Measurements from ENCODE around the gene DOCK8. TPM values are rescaled to one million over a fixed set of nuclear protein-coding genes. Genes with fewer than 3 reads are reported as not detected.
A peak's percentile ranks its signal among the peaks of the same experiment; 100 is the strongest.

Gene DOCK8
- total and polyA plus RNA-seq, 10 donors, result 34.3 to 275 (median 184) TPM

- no peak for DNase-seq
- H3K9me3 ChIP-seq, result no peaks in the 10 kb centered on the region
- H3K27me3 ChIP-seq (replicated peaks in 1 of 7), result no peaks in the 10 kb centered on the region
- H3K36me3 ChIP-seq, result peaks cover 4 to 100% (median 84%) of the 10 kb centered on the region in 6 donors
- no peak overlapping the region for H3K4me3 ChIP-seq
- no peaks in the 10 kb centered on the region for H3K4me1 ChIP-seq
- WGBS, 5 donors, result 55 to 81% (median 62%) methylated on average over 3 of the region's 3 CpGs
- H3K27ac ChIP-seq, result no peak overlapping the region
- TF ChIP-seq POLR2AphosphoS5 (IDR thresholded peaks at IDR 0.05) (no peak), POLR2A (IDR thresholded peaks at IDR 0.05) (no peak), CTCF (IDR thresholded peaks at IDR 0.05 in 8 of 11, conservative IDR thresholded peaks at IDR 0.05 in 3 of 11) (no peak)
- intact Hi-C loops (cut with DNase I; ENCODE audit: low total_unique reads), result loop anchor here (10.0 kb wide), 1 partner anchor 56 kb away; no protein-coding TSS in a partner anchor
Measured at GRCh38 chr9:328453-328852, 113.8 kb downstream of the DOCK8 start.

- DNase-seq, result no peak
- intact Hi-C loops (cut with DNase I; ENCODE audit: low total_unique reads), result no loop called here
- TF ChIP-seq POLR2A (IDR thresholded peaks at IDR 0.05), result no peak
- TF ChIP-seq POLR2AphosphoS5 (IDR thresholded peaks at IDR 0.05), result no peak
- TF ChIP-seq CTCF (IDR thresholded peaks at IDR 0.05 in 8 of 11, conservative IDR thresholded peaks at IDR 0.05 in 3 of 11), result no peak
- Histone ChIP-seq H3K9me3 (no peaks in the 10 kb centered on the region), H3K27ac (no peak overlapping the region), H3K4me3 (no peak overlapping the region), H3K4me1 (no peaks in the 10 kb centered on the region), H3K27me3 (replicated peaks in 1 of 7) (no peaks in the 10 kb centered on the region), H3K36me3 (peaks cover 4 to 100% (median 98%) of the 10 kb centered on the region in 6 donors)
- 93 to 99% (median 96%) methylated on average over 3 of the region's 3 CpGs for WGBS, 5 donors
Measured at GRCh38 chr9:331197-331596, 116.5 kb downstream of the DOCK8 start.

- peaks cover 4 to 100% (median 99%) of the 10 kb centered on the region in 6 donors for H3K36me3 ChIP-seq
- no peaks in the 10 kb centered on the region for H3K27me3 ChIP-seq (replicated peaks in 1 of 7)
- no peak overlapping the region for H3K27ac ChIP-seq
- no peak overlapping the region for H3K4me3 ChIP-seq
- intact Hi-C loops (cut with DNase I; ENCODE audit: low total_unique reads), result no loop called here
- no peak for TF ChIP-seq CTCF (IDR thresholded peaks at IDR 0.05 in 8 of 11, conservative IDR thresholded peaks at IDR 0.05 in 3 of 11)
- TF ChIP-seq POLR2AphosphoS5 (IDR thresholded peaks at IDR 0.05), result no peak
- no peak for TF ChIP-seq POLR2A (IDR thresholded peaks at IDR 0.05)
- no peaks in the 10 kb centered on the region for H3K4me1 ChIP-seq
- no peaks in the 10 kb centered on the region for H3K9me3 ChIP-seq
- DNase-seq, result no peak
- WGBS, 5 donors, result 53 to 84% (median 69%) methylated on average over 2 of the region's 2 CpGs
Measured at GRCh38 chr9:335373-335772, 120.7 kb downstream of the DOCK8 start.

GRCh38 chr9:336039-336438 lies 121.4 kb downstream of the DOCK8 start:
- DNase-seq, result no peak
- H3K9me3 ChIP-seq, result no peaks in the 10 kb centered on the region
- intact Hi-C loops (cut with DNase I; ENCODE audit: low total_unique reads), result no loop called here
- no peaks in the 10 kb centered on the region for H3K4me1 ChIP-seq
- 89 to 97% (median 94%) methylated on average over 2 of the region's 2 CpGs for WGBS, 5 donors
- peaks cover 7 to 100% (median 99%) of the 10 kb centered on the region in 6 donors for H3K36me3 ChIP-seq
- TF ChIP-seq POLR2AphosphoS5 (IDR thresholded peaks at IDR 0.05) (peak in 1 of 3 donors; percentile 2), CTCF (IDR thresholded peaks at IDR 0.05 in 8 of 11, conservative IDR thresholded peaks at IDR 0.05 in 3 of 11) (no peak)
- peak overlapping the region in 1 of 8 donors; percentile 6 for H3K27ac ChIP-seq
- no peaks in the 10 kb centered on the region for H3K27me3 ChIP-seq (replicated peaks in 1 of 7)
- no peak overlapping the region for H3K4me3 ChIP-seq
